HepG2 (cell line): ENCODE results near the gene AARS2. TPM values are rescaled to one million over a fixed set of nuclear protein-coding genes. Genes with fewer than 3 reads are reported as not detected.

ENCODE experiments used
- ARHGAP35 ChIP-seq: sonication (generic); formaldehyde crosslinking; IDR thresholded peaks from 2 replicates; pipeline ENCODE4 v1.9.0; 2022; ENCODE audit warnings: mild to moderate bottlenecking, inconsistent platforms, moderate library complexity, missing genetic modification reagents, borderline replicate concordance
- EHMT2 ChIP-seq: fragments of 200-600 bp; sonication (generic); IDR thresholded peaks from 2 replicates; pipeline ENCODE4 v1.7.0; 2017; ENCODE audit warnings: antibody characterized with exemption, low read depth, low read length, borderline replicate concordance
- HOXD1 ChIP-seq: sonication (generic); formaldehyde crosslinking; IDR thresholded peaks from 2 replicates; pipeline ENCODE4 v1.5.0; 2020; ENCODE audit warnings: missing genetic modification reagents
- SIN3B ChIP-seq: fragments of 150-350 bp; IDR thresholded peaks from 2 replicates; pipeline ENCODE4 v1.6.1; 2014; ENCODE audit warnings: low read length
- TBX2 ChIP-seq: sonication (generic); formaldehyde crosslinking; IDR thresholded peaks from 2 replicates; pipeline ENCODE4 v1.5.0; 2020; ENCODE audit warnings: missing genetic modification reagents, mild to moderate bottlenecking, borderline replicate concordance
- TEAD3 ChIP-seq: optimal IDR thresholded peaks from 2 replicates; pipeline ENCODE3; 2016; ENCODE audit warnings: borderline replicate concordance
- XBP1 ChIP-seq: sonication (generic); formaldehyde crosslinking; IDR thresholded peaks from 2 replicates; pipeline ENCODE4 v1.5.0; 2020; ENCODE audit warnings: missing genetic modification reagents
- polyA plus RNA-seq, 8 experiments: library from polyadenylated mRNA; depleted of rRNA in 3 of 8; stranded (reverse) in 7 of 8; unstranded in 1 of 8; fragments of >200 nt; fragmentation: Illumina TruSeq in 4 of 8; extraction: Trizol in 4 of 8; gene quantifications; 2 replicates each; pipeline versions ENCODE4 v1.2.1 to v1.2.3, GENCODE V29; 2011 to 2016; ENCODE audit warnings: low read depth in 4 of 8, missing spikeins in 1 of 8, mixed read lengths in 1 of 8; ENCODE audit not compliant: insufficient read depth in 1 of 8
- total RNA-seq, 5 experiments: library from RNA; depleted of rRNA; stranded (reverse); fragments of >200 nt; fragmentation: Illumina TruSeq; extraction: Trizol; gene quantifications; 2 replicates each; pipeline ENCODE4 v1.2.3, GENCODE V29; 2016; ENCODE audit warnings: low read depth in 1 of 5
- TF ChIP-seq, protein P1 (sequence below): IDR thresholded peaks from 2 replicates; pipeline ENCODE4 v1.6.1; 2016
- TF ChIP-seq, protein P2 (sequence below): sonication (generic); formaldehyde crosslinking; IDR thresholded peaks from 2 replicates; pipeline ENCODE4 v1.8.0; 2022; ENCODE audit warnings: mild to moderate bottlenecking, missing genetic modification reagents, borderline replicate concordance
- TF ChIP-seq, protein P3 (sequence below), 2 experiments: fragments of 450-650 bp in 1 of 2; sonication (generic) in 1 of 2; formaldehyde crosslinking in 1 of 2; IDR thresholded peaks; 2 replicates each; pipeline versions ENCODE4 v1.6.1 to v1.8.0; 2016 to 2022; ENCODE audit warnings: antibody characterized with exemption in 1 of 2, mild to moderate bottlenecking in 1 of 2, missing genetic modification reagents in 1 of 2
- TF ChIP-seq, protein P4 (sequence below): sonication (generic); formaldehyde crosslinking; IDR thresholded peaks from 2 replicates; pipeline ENCODE4 v1.5.0; 2020; ENCODE audit warnings: mild to moderate bottlenecking, missing genetic modification reagents, borderline replicate concordance

AARS2 gene
- total and polyA plus RNA-seq, 2 of the 13 experiments (the other 11 are each of a cell fraction or from before 2014, with no cell fraction given): 7.5 to 24.1 TPM

DNA sequence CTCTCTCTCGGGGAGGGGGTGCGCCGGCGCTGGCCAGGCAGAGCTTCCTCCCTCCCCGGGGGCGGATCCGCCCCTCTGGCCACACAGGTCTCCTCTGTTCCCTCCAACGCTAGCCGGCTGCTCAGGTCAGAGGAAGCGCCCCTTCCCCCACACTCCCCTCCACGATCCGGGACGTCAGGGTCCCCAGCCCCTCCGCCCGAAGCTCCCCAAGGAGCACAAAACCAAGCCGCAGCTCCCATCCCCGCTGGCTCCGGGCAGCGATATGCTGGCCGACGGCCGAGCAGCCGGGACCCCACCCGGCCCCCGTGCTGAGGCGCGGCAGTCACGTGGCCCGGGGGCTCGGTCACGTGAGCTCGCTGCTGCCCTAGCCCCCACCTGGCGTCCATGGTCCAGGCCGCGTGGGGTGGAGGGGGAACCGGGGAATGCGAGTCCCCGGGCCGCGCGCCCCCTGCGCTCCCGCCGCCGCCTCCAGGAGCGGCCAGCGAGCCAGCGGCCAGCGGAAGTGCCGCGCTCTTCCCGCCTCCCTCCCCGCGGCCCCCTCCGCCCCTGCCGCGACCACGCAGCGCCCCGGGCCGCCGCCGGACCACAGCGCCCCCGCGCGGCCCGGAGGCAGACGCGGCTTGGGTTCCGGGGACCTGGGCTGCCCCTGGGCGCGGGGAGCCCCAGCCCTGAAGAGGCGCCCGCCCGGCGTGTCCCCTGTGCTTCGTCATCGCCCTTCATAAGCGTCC lies 56.0 kb downstream of the AARS2 start, which contains the start of gene SLC35B2 (continued):
- TF ChIP-seq EHMT2 (no peak), TEAD3 (no peak), HOXD1 (CRISPR knock-in tag) (peak; percentile 82; the same call in 1 of the 2 replicates), ARHGAP35 (CRISPR knock-in tag) (peak; percentile 44; the same call in 1 of the 2 replicates), TBX2 (CRISPR knock-in tag) (peak; percentile 73), SIN3B (no peak; the same call in 1 of the 2 replicates), XBP1 (no peak)
- TF ChIP-seq, protein P1, sequence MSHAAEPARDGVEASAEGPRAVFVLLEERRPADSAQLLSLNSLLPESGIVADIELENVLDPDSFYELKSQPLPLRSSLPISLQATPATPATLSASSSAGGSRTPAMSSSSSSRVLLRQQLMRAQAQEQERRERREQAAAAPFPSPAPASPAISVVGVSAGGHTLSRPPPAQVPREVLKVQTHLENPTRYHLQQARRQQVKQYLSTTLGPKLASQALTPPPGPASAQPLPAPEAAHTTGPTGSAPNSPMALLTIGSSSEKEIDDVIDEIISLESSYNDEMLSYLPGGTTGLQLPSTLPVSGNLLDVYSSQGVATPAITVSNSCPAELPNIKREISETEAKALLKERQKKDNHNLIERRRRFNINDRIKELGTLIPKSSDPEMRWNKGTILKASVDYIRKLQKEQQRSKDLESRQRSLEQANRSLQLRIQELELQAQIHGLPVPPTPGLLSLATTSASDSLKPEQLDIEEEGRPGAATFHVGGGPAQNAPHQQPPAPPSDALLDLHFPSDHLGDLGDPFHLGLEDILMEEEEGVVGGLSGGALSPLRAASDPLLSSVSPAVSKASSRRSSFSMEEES (CRISPR knock-in tag): peak; percentile 92
- TF ChIP-seq, protein P2, sequence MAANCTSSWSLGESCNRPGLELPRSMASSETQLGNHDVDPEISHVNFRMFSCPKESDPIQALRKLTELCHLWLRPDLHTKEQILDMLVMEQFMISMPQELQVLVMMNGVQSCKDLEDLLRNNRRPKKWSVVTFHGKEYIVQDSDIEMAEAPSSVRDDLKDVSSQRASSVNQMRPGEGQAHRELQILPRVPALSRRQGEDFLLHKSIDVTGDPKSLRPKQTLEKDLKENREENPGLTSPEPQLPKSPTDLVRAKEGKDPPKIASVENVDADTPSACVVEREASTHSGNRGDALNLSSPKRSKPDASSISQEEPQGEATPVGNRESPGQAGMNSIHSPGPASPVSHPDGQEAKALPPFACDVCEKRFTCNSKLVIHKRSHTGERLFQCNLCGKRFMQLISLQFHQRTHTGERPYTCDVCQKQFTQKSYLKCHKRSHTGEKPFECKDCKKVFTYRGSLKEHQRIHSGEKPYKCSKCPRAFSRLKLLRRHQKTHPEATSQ (CRISPR knock-in tag): peak; percentile 80; the same call in 1 of the 2 replicates
- TF ChIP-seq, protein P3, sequence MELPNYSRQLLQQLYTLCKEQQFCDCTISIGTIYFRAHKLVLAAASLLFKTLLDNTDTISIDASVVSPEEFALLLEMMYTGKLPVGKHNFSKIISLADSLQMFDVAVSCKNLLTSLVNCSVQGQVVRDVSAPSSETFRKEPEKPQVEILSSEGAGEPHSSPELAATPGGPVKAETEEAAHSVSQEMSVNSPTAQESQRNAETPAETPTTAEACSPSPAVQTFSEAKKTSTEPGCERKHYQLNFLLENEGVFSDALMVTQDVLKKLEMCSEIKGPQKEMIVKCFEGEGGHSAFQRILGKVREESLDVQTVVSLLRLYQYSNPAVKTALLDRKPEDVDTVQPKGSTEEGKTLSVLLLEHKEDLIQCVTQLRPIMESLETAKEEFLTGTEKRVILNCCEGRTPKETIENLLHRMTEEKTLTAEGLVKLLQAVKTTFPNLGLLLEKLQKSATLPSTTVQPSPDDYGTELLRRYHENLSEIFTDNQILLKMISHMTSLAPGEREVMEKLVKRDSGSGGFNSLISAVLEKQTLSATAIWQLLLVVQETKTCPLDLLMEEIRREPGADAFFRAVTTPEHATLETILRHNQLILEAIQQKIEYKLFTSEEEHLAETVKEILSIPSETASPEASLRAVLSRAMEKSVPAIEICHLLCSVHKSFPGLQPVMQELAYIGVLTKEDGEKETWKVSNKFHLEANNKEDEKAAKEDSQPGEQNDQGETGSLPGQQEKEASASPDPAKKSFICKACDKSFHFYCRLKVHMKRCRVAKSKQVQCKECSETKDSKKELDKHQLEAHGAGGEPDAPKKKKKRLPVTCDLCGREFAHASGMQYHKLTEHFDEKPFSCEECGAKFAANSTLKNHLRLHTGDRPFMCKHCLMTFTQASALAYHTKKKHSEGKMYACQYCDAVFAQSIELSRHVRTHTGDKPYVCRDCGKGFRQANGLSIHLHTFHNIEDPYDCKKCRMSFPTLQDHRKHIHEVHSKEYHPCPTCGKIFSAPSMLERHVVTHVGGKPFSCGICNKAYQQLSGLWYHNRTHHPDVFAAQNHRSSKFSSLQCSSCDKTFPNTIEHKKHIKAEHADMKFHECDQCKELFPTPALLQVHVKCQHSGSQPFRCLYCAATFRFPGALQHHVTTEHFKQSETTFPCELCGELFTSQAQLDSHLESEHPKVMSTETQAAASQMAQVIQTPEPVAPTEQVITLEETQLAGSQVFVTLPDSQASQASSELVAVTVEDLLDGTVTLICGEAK (IDR thresholded peaks at IDR 0.05): no peak
- TF ChIP-seq, protein P3 (CRISPR knock-in tag; IDR thresholded peaks at IDR 0.05): peak; percentile 40; the same call in 1 of the 2 replicates
- TF ChIP-seq, protein P4, sequence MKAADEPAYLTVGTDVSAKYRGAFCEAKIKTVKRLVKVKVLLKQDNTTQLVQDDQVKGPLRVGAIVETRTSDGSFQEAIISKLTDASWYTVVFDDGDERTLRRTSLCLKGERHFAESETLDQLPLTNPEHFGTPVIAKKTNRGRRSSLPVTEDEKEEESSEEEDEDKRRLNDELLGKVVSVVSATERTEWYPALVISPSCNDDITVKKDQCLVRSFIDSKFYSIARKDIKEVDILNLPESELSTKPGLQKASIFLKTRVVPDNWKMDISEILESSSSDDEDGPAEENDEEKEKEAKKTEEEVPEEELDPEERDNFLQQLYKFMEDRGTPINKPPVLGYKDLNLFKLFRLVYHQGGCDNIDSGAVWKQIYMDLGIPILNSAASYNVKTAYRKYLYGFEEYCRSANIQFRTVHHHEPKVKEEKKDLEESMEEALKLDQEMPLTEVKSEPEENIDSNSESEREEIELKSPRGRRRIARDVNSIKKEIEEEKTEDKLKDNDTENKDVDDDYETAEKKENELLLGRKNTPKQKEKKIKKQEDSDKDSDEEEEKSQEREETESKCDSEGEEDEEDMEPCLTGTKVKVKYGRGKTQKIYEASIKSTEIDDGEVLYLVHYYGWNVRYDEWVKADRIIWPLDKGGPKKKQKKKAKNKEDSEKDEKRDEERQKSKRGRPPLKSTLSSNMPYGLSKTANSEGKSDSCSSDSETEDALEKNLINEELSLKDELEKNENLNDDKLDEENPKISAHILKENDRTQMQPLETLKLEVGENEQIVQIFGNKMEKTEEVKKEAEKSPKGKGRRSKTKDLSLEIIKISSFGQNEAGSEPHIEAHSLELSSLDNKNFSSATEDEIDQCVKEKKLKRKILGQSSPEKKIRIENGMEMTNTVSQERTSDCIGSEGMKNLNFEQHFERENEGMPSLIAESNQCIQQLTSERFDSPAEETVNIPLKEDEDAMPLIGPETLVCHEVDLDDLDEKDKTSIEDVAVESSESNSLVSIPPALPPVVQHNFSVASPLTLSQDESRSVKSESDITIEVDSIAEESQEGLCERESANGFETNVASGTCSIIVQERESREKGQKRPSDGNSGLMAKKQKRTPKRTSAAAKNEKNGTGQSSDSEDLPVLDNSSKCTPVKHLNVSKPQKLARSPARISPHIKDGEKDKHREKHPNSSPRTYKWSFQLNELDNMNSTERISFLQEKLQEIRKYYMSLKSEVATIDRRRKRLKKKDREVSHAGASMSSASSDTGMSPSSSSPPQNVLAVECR (CRISPR knock-in tag): peak; percentile 99
